AG04450 (cell line): ENCODE data around the gene CNTD1. TPM values are rescaled to one million over a fixed set of nuclear protein-coding genes. Genes with fewer than 3 reads are reported as not detected.

Experiments used
- CTCF ChIA-PET: fragments of 300-600, 350-600 bp; formaldehyde crosslinking; extraction: SDS; loops from one replicate; lab custom pipeline; 2022; ENCODE audit warnings: antibody characterized with exemption, inconsistent platforms; lab: Charles Lee
- POLR2A ChIA-PET: fragments of 350-600 bp; formaldehyde crosslinking; extraction: SDS; loops from one replicate; lab custom pipeline; 2021; ENCODE audit warnings: antibody characterized with exemption, inconsistent platforms; lab: Yijun Ruan, JAX
- DNase-seq: peaks from one replicate; pipeline ENCODE4 v3.0.0-alpha.2; 2011; ENCODE audit warnings: low read depth, low spot score
- H3K27ac ChIP-seq: one replicate; pipeline ENCODE4 v1.5.1; 2012; ENCODE audit warnings: low read depth, low read length, control low read depth
- H3K27me3 ChIP-seq: one replicate; pipeline ENCODE4 v1.6.0; 2012; ENCODE audit warnings: low read length; ENCODE audit not compliant: control insufficient read depth, insufficient read depth
- H3K4me3 ChIP-seq: 2 replicates; pipeline ENCODE4 v1.5.1; 2011; ENCODE audit warnings: mild to moderate bottlenecking, low read depth, low read length, control low read depth
- H3K9me3 ChIP-seq: 2 replicates; pipeline ENCODE4 v1.5.1; 2012; ENCODE audit warnings: low read length; ENCODE audit not compliant: control insufficient read depth, insufficient read depth
- polyA plus RNA-seq: library from polyadenylated mRNA; depleted of rRNA; stranded (reverse); fragments of >200 nt; gene quantifications from 2 replicates; pipeline ENCODE4 v1.2.3, GENCODE V29; 2011
- TF ChIP-seq, protein P1 (sequence below): IDR thresholded peaks from 2 replicates; pipeline ENCODE4 v1.5.1; 2011; ENCODE audit warnings: low read depth, low read length, control low read depth, inconsistent platforms

The CNTD1 gene
- polyA plus RNA-seq, 1 experiment, result 0.09 TPM

- H3K9me3 ChIP-seq, result no peaks in the 10 kb centered on the region
- no peaks in the 10 kb centered on the region for H3K27me3 ChIP-seq
- no peak overlapping the region for H3K4me3 ChIP-seq
- TF ChIP-seq, protein P1, sequence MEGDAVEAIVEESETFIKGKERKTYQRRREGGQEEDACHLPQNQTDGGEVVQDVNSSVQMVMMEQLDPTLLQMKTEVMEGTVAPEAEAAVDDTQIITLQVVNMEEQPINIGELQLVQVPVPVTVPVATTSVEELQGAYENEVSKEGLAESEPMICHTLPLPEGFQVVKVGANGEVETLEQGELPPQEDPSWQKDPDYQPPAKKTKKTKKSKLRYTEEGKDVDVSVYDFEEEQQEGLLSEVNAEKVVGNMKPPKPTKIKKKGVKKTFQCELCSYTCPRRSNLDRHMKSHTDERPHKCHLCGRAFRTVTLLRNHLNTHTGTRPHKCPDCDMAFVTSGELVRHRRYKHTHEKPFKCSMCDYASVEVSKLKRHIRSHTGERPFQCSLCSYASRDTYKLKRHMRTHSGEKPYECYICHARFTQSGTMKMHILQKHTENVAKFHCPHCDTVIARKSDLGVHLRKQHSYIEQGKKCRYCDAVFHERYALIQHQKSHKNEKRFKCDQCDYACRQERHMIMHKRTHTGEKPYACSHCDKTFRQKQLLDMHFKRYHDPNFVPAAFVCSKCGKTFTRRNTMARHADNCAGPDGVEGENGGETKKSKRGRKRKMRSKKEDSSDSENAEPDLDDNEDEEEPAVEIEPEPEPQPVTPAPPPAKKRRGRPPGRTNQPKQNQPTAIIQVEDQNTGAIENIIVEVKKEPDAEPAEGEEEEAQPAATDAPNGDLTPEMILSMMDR, result no peak
- ChIA-PET POLR2A (no interaction called here), CTCF (interaction anchor here (0.6 to 4.4 kb wide), 8 partner anchors 8 to 155 kb away, joined by 3 to 98 read pairs (median 14); partner anchors contain the start of genes PSME3, PTGES3L and RPL27)
- no peak overlapping the region for H3K27ac ChIP-seq
- DNase-seq, result no peak
Observed at GRCh38 chr17:42841975-42842685, 43.5 kb downstream of the CNTD1 start.

DNA sequence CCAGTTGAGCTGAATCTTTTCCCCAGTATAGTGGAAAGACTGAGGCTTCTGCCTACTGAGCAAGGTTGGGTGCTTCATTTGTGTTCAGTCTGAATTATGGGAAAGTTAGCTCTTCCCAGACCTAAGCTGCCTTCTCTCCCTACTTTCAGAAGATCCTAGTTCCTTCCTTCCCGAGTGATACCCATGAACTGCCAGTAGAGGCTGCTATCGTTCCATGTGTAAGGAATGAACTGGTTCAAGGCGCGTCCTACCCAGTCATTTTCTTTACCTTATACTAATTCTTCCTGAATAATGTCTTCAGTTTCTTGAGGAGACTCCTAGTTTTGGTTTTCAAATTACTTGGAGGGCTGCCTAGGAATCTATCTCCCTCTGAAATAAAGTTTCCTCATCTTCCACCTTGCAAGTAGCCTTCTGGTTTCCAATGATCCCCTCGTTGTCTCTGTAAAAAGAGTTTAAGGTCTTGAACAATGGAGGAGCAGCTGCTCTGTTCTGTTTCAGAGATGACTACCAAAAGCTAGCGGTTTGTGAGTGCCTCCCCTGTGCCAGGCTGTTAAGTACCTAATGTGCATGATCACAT lies 44.8 kb downstream of the CNTD1 start:
- Histone ChIP-seq H3K9me3 (no peaks in the 10 kb centered on the region), H3K27me3 (no peaks in the 10 kb centered on the region), H3K4me3 (no peak overlapping the region), H3K27ac (no peak overlapping the region)
- ChIA-PET POLR2A (no interaction called here), CTCF (interaction anchor here (0.6 to 4.4 kb wide), 25 partner anchors 9 to 334 kb away, joined by 3 to 98 read pairs (median 3); partner anchors contain the start of genes BECN1, PSME3, PTGES3L and RPL27)
- peak; percentile 48 for DNase-seq
- TF ChIP-seq, protein P1, result peak; percentile 100

DNA sequence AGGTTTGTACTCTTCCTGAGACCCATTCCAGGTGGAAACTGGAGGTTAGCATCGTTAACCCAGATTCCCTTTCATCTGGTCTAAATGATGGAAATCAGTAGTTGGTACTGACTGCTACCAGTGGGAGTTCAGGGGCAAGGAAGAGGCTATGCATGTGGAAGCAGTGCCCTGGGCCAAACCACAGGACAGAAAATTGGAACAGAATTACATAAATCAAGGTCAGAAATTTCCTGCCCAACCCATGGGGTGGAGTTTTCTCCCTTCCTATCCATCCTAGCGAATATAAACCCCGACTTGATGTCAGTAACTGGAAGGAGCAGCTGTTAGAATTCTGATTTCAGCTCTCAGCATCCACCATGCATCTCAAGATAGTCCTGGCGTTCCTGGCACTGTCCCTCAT lies 45.6 kb downstream of the CNTD1 start, which contains the start of gene AOC2:
TSS of gene AOC2 (plus strand) at position 310 of the 400 bp plus-strand sequence. CDS start at position 357, 47 bp downstream.
- H3K9me3 ChIP-seq, result no peaks in the 10 kb centered on the region
- CTCF ChIA-PET, result interaction anchor here (0.6 to 4.4 kb wide), 12 partner anchors 9 to 153 kb away, joined by 3 to 98 read pairs (median 6); partner anchors contain the start of genes PSME3 and RPL27
- H3K27ac ChIP-seq, result no peak within 1 kb of the TSS
- TF ChIP-seq, protein P1, result no peak
- no peak for DNase-seq
- no peak within 1 kb of the TSS for H3K4me3 ChIP-seq
- POLR2A ChIA-PET, result interaction anchor here (1.1 to 1.5 kb wide), 3 partner anchors 20 to 153 kb away, joined by 3 to 8 read pairs (median 3); partner anchors contain the start of genes BECN1 and RPL27
- H3K27me3 ChIP-seq, result no peaks in the 10 kb centered on the region

GRCh38 chr17:42844761-42845555 lies 46.3 kb downstream of the CNTD1 start:
- POLR2A ChIA-PET, result interaction anchor here (1.1 to 1.5 kb wide), 3 partner anchors 21 to 153 kb away, joined by 3 to 8 read pairs (median 3); partner anchors contain the start of genes BECN1 and RPL27
- no peak overlapping the region for H3K4me3 ChIP-seq
- H3K9me3 ChIP-seq, result no peaks in the 10 kb centered on the region
- TF ChIP-seq, protein P1, result no peak
- DNase-seq, result no peak
- H3K27ac ChIP-seq, result no peak overlapping the region
- CTCF ChIA-PET, result interaction anchor here (0.5 to 4.4 kb wide), 8 partner anchors 9 to 152 kb away, joined by 3 to 98 read pairs (median 4); no protein-coding TSS in a partner anchor
- peaks cover 4% of the 10 kb centered on the region for H3K27me3 ChIP-seq
